HL-60/S4 (cell line): ENCODE data around the gene PAN3.

ENCODE experiments used
- in situ Hi-C: fragments of 300-500 bp; cut with MboI; formaldehyde crosslinking; loops from 2 replicates; pipeline ENCODE4 v1.14.3; 2022; ENCODE audit warnings: low sequenced_read_pairs

Gene PAN3

GRCh38 chr13:28283600-28283999 lies 145.3 kb downstream of the PAN3 start:
- in situ Hi-C loops: no loop called here

DNA sequence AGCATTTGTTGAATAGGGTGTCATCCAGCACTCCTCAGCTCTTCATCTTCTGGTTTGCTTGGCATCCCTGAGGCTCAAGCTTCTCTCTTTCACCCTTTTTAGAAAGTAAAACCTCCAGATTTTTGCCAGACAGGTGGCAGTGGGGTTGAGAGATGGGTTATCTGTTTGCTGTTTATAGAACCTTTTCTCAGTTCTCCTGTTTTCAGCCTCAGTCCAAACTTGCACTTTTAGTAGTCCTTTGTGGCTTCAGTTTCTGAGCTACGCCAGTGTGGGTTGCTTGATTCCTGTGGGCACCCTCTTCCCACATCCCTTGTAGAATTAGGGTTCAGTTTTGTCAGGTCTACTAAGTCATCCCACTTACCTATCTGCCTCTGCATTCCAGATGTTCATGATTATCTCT lies 147.9 kb downstream of the PAN3 start:
- in situ Hi-C loops: no loop called here

DNA sequence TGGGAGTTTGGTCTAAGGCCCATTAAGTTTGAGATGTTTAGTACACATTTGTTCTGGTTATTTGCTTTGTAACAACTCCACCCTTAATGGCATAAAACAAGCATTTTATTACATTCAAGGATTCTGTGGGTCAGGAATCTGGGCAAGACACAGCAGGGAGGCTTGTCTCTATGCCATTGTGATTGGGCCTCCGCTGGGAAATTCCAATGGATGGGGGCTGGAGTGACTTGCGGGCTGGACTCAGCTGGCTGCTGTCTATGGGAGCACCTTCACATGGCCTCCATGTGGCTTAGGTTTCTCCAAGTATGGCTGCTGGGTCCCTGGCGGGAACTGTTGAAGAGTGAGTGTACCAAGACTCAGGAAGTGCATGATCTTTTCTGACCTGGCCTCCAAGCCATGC lies 159.0 kb downstream of the PAN3 start:
- in situ Hi-C loops: no loop called here

- in situ Hi-C loops: loop anchor here (25.0 kb wide), 1 partner anchor 487 kb away; no protein-coding TSS in a partner anchor
Measured at GRCh38 chr13:28299916-28300315, 161.6 kb downstream of the PAN3 start.

- in situ Hi-C loops: loop anchor here (25.0 kb wide), 1 partner anchor 485 kb away; no protein-coding TSS in a partner anchor
Measured at GRCh38 chr13:28301839-28302238, 163.5 kb downstream of the PAN3 start.

- in situ Hi-C loops: loop anchor here (25.0 kb wide), 1 partner anchor 481 kb away; no protein-coding TSS in a partner anchor
Measured at GRCh38 chr13:28306325-28306724, 168.0 kb downstream of the PAN3 start.

- in situ Hi-C loops: loop anchor here (25.0 kb wide), 1 partner anchor 474 kb away; no protein-coding TSS in a partner anchor
Measured at GRCh38 chr13:28313579-28313978, 175.2 kb downstream of the PAN3 start.

GRCh38 chr13:28314879-28315278 lies 176.5 kb downstream of the PAN3 start:
- in situ Hi-C loops: loop anchor here (25.0 kb wide), 1 partner anchor 472 kb away; no protein-coding TSS in a partner anchor

- in situ Hi-C loops: loop anchor here (25.0 kb wide), 1 partner anchor 471 kb away; no protein-coding TSS in a partner anchor
Measured at GRCh38 chr13:28316129-28316528, 177.8 kb downstream of the PAN3 start.

DNA sequence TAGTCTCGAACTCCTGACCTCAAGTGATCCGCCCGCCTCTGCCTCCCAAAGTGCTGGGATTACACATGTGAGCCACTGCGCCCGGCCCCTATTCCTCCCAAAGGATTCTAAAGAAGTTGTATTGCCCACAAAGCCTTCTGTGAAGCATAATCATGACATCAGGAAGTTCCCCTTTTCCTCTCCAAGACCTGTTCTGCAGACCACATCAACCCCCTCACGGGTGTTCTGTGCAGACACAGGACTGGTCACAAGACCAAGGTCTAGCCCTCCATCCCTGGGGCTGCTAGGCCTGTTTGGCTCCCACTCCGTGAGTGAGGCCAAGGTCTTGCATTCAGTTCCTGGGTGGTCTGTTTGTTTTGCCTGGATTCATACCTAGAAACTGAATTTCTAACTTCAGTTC lies 178.5 kb downstream of the PAN3 start:
- in situ Hi-C loops: loop anchor here (25.0 kb wide), 1 partner anchor 470 kb away; no protein-coding TSS in a partner anchor

DNA sequence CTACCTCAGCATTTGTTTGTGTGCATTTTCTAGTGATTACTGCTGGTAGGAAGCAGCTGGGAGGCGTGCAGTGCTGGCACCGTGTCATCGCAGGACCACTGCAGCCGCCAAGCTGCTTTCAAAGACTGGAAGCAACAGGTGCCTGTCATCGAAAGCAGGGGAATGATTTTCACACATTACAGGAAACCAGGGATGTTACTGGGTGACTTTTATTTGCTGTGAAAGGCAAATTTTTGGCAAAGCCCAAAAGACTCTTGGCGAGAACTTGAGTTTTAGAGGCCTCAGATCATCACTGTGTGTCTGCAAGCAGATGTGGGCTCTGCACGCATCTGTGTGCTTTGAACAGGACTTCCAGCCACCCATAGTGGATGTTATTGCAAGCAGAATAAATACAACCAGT lies 180.2 kb downstream of the PAN3 start:
- in situ Hi-C loops: loop anchor here (25.0 kb wide), 1 partner anchor 469 kb away; no protein-coding TSS in a partner anchor

DNA sequence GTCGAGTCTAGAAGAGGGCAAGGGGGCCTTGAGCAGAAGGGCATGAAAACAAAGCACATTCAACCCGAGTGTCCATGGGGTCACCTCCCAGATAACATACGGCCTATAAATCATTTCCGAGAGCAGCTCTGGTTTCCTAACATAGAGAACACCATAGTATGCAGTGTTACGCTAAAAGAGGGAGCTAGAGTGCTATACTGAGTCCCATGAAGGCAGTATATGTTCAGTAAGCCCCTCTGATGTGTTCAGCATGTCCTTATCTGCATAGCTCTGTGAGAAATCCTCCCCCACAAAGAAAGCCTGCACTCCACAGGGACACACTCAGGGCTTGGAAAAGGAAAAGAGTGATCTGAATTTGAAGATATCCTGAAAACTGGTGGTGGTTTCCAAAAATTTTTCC lies 181.2 kb downstream of the PAN3 start:
- in situ Hi-C loops: loop anchor here (25.0 kb wide), 1 partner anchor 468 kb away; no protein-coding TSS in a partner anchor

DNA sequence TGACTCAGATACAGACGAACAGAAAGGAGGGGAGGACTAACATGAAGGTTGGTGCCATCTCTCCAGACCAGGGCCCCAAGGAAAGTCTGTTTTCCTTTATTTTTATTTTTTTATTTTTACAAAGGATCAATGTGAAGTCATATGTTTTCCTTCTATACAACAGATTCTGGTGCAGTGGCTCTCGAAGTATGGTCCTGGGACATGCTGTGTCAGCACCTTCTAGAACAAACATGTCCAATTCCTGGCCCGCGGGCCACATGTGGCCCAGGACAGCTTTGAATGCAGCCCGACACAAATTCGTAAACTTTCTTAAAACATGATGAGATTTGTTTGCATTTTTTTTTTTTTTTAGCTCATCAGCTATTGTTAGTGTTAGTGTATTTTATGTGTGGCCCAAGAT lies 181.9 kb downstream of the PAN3 start:
- in situ Hi-C loops: loop anchor here (10.0 to 25.0 kb wide), 2 partner anchors 315 to 467 kb away; no protein-coding TSS in a partner anchor

DNA sequence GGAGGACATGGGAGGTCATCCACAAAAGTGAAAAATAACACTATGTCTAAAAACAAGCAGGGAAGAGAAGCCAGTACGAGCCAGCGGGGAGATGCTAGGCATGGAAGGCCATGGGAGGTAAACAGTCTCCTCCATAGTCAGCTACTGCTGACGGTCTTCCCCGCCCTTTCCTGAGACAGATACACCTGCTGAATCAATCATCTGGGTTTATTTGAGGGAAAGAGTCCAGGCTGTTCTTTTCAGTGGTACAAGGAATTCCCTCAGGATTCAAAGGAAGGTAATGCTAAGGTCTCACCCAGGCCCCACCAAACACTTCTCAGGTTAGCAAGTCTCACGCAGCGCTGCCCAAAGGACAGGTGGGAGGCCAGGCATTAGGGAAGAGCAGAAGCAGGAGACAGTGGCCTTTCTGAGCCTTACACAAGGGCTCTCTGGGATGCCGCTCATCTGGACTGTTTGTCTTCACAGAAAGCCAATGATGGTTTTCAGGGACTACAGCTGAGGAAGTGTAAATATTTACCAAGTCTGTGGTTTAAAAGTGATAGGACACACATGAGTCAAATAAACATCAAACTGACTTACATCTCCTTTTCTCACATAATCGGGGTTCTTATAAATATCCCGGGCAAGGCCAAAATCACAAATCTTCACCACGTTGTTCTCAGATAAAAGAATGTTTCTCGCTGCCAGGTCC lies 182.7 kb downstream of the PAN3 start:
- in situ Hi-C loops: loop anchor here (10.0 to 25.0 kb wide), 2 partner anchors 314 to 466 kb away; no protein-coding TSS in a partner anchor

DNA sequence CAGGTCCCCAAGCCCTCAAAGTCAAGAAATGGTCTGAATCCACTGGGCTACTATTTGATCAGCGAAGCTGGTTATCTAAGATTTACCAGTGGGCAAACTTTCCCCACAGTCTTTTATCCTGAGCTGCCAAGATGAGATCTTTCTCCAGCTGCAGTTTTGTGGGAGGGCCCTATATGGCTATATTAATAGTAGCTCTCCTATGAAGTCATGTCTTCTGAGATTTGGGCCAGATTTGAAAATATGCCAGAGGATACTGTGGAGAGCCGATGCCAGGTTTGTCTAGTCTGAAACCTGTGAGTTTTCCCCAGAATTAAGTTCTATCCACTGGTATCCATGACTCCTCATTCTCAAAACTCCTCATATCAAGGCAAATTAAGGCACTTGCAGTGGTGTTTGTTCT lies 183.4 kb downstream of the PAN3 start:
- in situ Hi-C loops: loop anchor here (10.0 to 25.0 kb wide), 2 partner anchors 313 to 466 kb away; no protein-coding TSS in a partner anchor

DNA sequence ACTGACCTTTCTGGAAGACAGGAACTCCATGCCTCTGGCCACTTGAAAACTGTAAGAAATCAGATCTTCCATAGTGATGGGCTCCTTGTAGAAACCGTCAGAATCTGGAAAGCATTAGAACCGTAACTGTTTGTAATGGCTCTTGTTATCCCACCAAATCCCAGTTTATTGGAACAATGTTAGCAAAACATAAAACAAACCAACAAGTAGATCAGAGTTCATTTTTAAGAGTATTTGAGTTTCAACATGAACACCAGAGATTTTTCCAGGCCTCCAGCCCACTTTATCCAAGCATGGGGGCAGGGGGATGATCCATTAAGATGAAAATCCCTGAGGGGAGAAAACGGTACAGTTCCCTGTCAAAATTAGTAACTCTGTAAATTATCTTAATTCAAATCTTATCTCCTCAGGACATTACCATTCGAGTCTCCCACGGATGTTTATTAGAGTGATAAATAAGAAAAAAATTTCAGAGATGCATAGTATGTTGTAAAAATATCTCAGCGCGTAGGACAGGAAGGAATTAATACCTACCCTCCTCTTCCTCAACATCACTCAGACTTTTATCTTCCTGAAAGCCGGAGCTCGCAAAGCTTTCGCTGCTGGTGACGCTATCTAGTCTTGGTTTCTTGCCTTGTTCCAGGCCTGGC lies 184.0 kb downstream of the PAN3 start:
- in situ Hi-C loops: loop anchor here (10.0 to 25.0 kb wide), 2 partner anchors 312 to 465 kb away; no protein-coding TSS in a partner anchor

- in situ Hi-C loops: loop anchor here (10.0 to 25.0 kb wide), 2 partner anchors 311 to 463 kb away; no protein-coding TSS in a partner anchor
Measured at GRCh38 chr13:28324181-28324789, 185.9 kb downstream of the PAN3 start.

DNA sequence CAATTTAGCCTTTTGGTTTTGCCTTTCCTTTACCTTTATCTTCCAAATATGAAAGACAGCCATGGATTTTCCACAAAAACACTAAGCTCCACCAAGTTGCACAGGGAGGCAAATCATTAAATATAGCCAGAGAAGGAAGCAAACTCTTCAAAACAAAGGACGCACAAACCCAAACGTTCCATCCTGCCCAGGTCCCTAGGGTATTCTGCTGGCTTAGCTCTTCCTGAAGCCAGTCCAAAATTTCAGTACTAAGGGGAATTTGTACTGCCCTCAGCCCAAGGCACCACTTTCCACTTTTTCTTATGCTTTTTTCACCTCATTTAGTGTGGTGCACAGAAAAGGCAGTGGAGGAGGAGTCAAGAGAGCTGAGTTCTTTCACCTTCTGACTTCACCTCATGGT lies 186.7 kb downstream of the PAN3 start:
- in situ Hi-C loops: loop anchor here (10.0 kb wide), 1 partner anchor 310 kb away; no protein-coding TSS in a partner anchor

- in situ Hi-C loops: loop anchor here (10.0 kb wide), 1 partner anchor 309 kb away; no protein-coding TSS in a partner anchor
Measured at GRCh38 chr13:28326056-28326455, 187.7 kb downstream of the PAN3 start.

- in situ Hi-C loops: loop anchor here (10.0 kb wide), 1 partner anchor 307 kb away; no protein-coding TSS in a partner anchor
Measured at GRCh38 chr13:28327373-28328270, 189.3 kb downstream of the PAN3 start.
